HL-60 (cell line): ENCODE results near the gene CPT1B.

ENCODE experiments used
- DNase-seq, 2 experiments: peaks; one replicate each; pipeline ENCODE4 v3.0.0-alpha.2; 2010 to 2020; ENCODE audit warnings: low read depth in 1 of 2, low spot score in 1 of 2
- H3K27ac ChIP-seq: fragments of 250-450 bp; sonication (Bioruptor Pico); replicated peaks from 2 replicates; pipeline ENCODE4 v1.5.1; 2020; ENCODE audit warnings: mild to moderate bottlenecking, moderate library complexity
- H3K27me3 ChIP-seq: fragments of 250-450 bp; sonication (Bioruptor Pico); 2 replicates; pipeline ENCODE4 v1.5.1; 2021; ENCODE audit warnings: mild to moderate bottlenecking, moderate library complexity; ENCODE audit not compliant: insufficient read depth, poor library complexity, severe bottlenecking
- H3K4me3 ChIP-seq: replicated peaks from 2 replicates; pipeline ENCODE4 v1.5.1; 2011; ENCODE audit warnings: mild to moderate bottlenecking, control low read depth, low read length; ENCODE audit not compliant: insufficient read depth
- CTCF ChIP-seq: IDR thresholded peaks from one replicate; pipeline ENCODE4 v1.5.1; 2011; ENCODE audit warnings: low read length, control low read depth, inconsistent platforms; ENCODE audit not compliant: insufficient read depth
- GABPA ChIP-seq: IDR thresholded peaks from 2 replicates; pipeline ENCODE4 v1.6.1; 2012; ENCODE audit warnings: low read depth
- POLR2AphosphoS5 ChIP-seq: IDR thresholded peaks from 2 replicates; pipeline ENCODE4 v1.6.1; 2012; ENCODE audit warnings: low read depth
- REST ChIP-seq: IDR thresholded peaks from 2 replicates; pipeline ENCODE4 v1.6.1; 2012; ENCODE audit warnings: low read depth; ENCODE audit not compliant: insufficient replicate concordance
- SPI1 ChIP-seq: IDR thresholded peaks from 2 replicates; pipeline ENCODE4 v1.6.1; 2012; ENCODE audit warnings: low read depth, mild to moderate bottlenecking, borderline replicate concordance

CPT1B gene

DNA sequence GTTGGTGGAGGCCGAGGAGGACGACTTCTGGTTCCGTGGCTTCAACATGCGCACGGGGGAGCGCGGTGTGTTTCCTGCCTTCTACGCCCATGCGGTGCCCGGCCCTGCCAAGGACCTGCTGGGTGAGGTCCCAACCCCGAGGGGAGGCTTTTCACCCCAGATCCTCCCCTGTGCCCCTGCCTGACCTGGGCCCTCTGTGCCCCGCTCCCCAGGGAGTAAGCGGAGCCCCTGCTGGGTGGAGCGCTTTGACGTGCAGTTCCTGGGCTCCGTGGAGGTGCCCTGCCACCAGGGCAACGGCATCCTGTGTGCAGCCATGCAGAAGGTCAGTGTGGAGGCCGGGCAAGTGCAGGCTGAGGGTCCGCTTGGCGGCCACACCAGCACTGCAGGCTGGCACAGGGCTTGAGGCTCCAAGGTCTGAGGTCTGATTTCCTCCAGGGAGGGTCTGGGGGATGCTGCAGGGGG lies 27.4 kb upstream of the CPT1B start:
- Histone ChIP-seq H3K27me3 (peaks cover 41% of the 10 kb centered on the region), H3K27ac (no peak overlapping the region), H3K4me3 (no peak overlapping the region)
- DNase-seq, result no peak
- TF ChIP-seq SPI1 (no peak), REST (no peak), POLR2AphosphoS5 (no peak), GABPA (no peak), CTCF (no peak)

- Histone ChIP-seq H3K27me3 (peaks cover 41% of the 10 kb centered on the region), H3K27ac (no peak overlapping the region), H3K4me3 (no peak overlapping the region)
- TF ChIP-seq SPI1 (no peak), CTCF (no peak), REST (no peak), POLR2AphosphoS5 (no peak), GABPA (no peak)
- no peak for DNase-seq
Observed at GRCh38 chr22:50605002-50605612, 26.9 kb upstream of the CPT1B start.

GRCh38 chr22:50604256-50605001 lies 26.2 kb upstream of the CPT1B start:
- Histone ChIP-seq H3K27ac (no peak overlapping the region), H3K27me3 (peaks cover 47% of the 10 kb centered on the region), H3K4me3 (no peak overlapping the region)
- no peak for DNase-seq
- TF ChIP-seq CTCF, result no peak
- no peak for TF ChIP-seq SPI1
- TF ChIP-seq POLR2AphosphoS5, result no peak
- TF ChIP-seq GABPA, result no peak
- TF ChIP-seq REST, result no peak
